Activated CD4-positive, CD25-positive, alpha-beta regulatory T cell treated with anti-CD3 and anti-CD28 coated beads, Interleukin-2, amount 50 U/mL, for 72 hours (primary cell): ENCODE data around the gene PRKCI.
"Not testable (repeated sequence)": the region's sequence is repeated elsewhere in the genome, so short reads cannot be mapped to it uniquely, and the experiment has no call there.

Experiments used
- DNase-seq: peaks from one replicate; pipeline ENCODE4 v3.0.0; 2021

The PRKCI gene

DNA sequence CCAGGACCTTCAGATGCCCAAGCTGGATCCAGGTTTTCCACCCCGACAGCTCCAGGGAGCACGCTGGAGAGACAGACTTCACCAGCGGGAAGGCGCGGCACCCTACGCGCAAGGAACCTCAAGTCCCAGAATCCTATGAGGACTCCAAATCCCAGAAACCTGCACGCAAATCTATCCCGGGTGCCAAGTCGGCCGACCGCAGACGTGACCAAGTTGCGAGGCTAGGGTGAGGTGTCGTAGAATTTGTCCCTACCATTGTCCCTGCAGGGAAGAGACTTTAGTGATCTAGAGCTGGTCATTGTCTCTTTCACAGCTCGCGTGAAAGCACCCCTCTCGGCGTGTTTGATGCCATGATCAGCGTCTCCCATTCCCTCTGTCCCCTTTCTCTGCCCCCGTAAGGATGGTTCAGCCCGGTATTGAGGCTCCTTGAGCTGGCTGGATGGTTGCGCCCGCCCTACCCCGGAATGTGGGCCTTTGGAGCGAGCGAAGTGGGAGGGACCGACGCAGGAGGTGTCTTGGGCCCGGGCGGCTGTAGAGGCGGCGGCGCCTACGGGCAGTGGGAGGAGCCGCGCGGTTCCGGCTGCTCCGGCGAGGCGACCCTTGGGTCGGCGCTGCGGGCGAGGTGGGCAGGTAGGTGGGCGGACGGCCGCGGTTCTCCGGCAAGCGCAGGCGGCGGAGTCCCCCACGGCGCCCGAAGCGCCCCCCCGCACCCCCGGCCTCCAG lies at the start of gene PRKCI:
TSS of gene PRKCI (plus strand) at position 501 of the 723 bp plus-strand sequence. CDS start 246 bp downstream, outside the sequence.
- DNase-seq: peak; percentile 85

DNA sequence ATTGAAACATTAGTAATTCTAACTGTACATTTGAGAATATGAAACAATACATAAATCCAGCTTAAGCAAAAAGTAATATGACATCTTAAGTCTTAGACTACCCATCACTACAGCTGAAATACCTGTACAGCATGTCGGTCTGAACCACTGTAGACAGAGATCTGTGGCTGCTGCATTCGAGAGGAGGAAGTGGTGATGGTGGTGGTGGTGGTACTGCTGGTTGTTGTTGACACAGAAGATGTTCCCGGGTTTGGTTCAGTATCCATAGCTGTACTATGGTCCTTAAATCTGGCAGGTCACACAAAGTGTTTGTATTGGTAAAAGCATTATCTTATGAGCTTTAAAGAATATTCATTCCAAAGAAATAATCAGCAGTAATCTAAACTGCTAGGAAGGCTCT lies 43.6 kb upstream of the PRKCI start:
- DNase-seq: no peak

DNA sequence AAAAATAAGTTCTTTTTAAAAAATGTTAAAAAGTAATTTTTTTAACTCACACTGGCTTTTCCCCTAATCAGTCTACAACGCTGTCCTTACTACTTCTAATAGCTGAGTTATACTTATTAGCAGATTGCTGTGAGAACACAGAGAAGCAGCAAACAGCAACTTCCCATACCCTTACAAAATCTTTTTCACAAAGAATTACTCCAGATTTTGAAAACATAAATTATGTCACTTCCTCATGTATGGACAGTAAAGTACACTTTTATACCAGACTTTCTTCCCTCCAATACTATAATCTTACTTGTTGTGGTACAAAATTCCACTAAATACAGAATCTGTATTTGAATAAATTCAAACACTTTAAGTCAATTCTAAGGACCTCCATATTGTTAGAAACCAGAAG lies 42.8 kb upstream of the PRKCI start:
- DNase-seq: no peak

DNA sequence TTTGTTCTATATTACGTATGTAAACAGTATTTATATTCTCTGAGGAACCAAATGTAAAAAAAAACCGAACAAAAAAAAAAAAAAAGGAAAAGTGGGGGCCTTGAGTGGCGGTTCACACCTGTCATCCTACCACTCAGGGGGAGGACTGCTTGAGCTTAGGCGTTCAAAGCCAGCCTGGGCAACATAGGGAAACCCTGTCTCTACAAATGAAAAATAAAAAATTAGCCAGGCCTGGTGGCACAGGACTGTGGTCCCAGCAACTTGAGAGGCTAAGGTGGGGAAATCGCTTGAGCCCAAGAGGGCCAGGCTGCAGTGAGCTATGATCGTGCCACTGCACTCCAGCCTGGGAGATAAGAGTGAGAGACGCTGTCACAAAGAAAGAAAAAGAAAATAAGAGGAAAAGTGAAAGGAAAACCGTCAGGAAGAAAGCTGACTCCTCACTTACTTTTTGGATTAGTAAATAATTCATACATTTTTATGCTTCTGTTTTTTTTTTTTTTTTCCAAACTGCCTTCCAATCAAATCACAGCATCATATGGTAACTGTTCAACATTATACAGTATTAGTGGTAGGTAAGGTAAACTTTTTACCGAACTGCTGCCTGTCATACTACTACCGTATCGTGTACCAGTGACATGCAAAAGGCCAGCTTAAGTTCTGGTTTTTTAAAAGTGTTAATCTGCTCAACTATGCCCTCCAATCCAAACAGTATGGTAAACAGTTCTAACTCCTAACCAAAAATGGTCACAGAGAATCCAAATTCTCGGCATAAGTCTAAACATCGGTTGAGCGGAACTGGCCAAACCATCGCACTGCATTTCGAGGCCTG lies 41.9 kb upstream of the PRKCI start:
- no peak for DNase-seq

DNA sequence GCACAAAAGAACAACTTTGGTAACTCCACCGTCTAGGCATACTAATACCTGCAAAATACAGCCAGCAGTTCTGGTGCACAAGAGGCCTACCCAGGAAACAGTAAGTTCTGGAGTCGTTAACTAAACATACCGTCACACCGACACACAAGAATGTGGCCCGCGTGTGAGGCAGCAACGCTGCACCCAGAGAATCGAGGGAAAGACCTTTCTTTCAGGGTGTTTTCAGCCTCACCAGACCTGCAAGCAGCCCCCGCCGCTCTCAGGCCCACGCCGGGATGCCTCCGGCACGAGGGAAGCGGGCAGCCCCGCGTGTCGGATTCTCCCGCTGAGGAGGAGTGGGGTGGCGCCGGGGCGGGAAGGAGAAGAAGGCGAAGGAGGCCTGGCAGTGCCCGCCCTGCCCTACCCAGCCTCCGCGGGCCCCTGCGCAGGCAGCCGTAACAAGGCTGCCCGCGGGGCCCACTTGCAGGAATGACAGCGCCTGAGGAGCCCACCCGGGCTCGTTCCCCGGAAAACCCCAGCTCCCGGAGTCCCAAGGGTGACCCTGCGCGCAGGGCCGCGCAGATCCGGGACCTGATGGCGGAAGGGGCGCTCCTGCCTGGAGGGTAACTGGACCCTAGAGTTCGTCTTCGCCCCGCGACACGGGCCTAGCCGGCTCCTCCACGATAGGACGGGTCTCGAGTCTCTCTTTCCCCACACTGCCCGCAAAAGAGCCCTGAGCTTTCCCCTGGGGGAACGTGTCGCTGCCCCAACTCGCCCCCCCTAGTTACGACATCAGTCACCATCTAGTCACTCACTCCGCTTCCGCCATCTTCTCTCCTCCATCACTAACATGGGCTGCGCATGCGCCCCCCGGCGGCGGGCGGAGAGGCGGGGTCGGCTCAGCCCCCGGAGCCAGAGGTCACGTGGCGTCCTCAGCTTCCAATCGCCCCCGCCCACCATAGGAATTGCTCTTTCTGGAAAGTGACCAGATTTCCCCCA lies 41.0 kb upstream of the PRKCI start, which contains the start of gene PHC3:
TSS of gene PHC3 (minus strand) at position 826 of the 978 bp plus-strand sequence. CDS start at position 808, 18 bp downstream.
- peak; percentile 93 for DNase-seq

DNA sequence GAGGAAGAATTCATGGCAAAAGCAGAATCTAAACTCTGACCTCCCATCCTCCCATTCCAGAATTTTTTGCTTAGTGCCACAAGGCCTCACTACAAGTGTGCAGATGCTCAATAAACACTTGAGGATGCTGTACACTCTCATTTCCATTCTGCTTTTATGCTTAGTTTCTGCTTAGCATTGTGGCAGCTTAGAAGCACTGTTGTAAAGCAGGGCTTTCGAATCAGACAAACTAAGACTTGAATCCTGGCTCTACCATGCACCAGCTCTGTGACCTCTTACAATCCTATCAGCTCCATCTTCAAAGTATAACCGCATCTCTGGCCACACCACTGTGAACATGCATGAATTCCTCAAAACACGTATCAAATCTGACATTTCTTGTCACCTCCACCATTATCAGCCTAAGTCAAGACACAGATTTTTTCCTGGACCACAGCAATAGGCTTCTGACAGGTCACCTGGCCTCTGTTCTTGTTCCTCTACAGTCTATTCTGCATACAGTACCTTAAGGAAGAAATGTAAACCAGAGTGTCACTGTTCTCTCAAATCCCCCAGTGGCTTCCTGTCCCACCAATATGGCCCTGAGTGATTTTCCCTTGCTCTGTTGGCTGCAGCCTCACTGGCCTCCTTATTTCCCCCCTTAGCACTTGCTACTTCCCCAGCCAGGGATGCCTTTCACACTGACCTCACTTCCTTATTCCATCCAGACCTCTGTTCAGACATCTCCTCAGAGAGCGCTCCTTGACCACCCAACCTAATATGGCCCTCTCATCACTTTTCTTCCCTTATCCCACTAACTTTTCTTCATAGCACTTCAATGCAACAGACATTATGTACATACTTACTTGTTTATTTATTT lies 32.6 kb upstream of the PRKCI start:
- no peak for DNase-seq

DNA sequence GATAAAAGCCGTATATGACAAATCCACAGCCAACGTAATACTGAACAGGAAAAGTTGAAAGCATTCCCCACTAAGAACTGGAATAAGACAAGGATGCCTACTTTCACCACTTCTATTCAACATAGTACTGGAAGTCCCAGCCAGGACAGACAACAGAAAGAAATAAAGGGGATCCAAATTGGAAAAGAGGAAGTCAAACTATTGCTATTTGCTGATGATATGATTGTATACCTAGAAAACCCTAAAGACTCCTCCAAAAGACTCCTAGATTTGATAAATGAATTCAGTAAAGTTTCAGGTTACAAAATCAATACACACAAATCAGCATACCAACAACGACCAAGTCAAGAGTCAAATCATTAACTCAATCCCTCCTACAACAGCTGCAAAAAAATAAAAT lies 26.5 kb upstream of the PRKCI start:
- DNase-seq: not testable (repeated sequence)

DNA sequence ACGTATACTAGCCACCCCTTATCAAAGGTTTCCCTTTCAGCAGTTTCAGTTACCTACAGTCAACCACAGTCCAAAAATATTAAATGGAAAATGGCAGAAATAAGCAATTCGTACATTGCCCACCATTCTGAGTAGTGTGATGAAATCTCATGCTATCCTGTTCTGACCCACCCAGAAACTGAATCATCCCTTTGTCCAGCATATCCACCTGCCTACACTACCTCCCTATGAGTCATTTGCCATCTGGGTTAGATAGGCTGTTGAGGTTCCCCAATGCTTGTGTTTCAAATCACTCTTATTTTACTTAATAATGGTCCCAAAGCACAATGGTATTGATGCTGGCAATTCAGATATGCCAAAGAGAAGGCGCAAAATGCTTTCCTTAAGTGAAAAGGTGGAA lies 25.4 kb upstream of the PRKCI start:
- DNase-seq: no peak

DNA sequence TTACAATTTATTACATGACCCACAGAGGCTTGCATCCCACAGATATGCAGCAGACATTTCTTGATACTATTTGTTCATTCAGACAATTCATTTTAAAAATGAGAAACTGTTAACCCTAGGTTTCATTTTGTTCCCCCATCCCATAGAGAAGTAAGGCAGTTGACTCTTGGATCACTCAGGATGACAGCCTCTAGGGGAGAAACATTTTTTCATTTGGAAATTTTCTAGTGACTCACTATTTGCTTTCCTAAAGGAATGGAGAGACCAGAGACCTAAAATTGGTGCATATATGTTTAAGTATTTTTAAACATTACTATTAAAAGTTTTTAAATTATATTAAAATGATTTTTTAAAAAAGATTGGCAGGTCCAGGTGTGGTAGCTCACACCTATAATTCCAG lies 21.2 kb upstream of the PRKCI start:
- DNase-seq: no peak

DNA sequence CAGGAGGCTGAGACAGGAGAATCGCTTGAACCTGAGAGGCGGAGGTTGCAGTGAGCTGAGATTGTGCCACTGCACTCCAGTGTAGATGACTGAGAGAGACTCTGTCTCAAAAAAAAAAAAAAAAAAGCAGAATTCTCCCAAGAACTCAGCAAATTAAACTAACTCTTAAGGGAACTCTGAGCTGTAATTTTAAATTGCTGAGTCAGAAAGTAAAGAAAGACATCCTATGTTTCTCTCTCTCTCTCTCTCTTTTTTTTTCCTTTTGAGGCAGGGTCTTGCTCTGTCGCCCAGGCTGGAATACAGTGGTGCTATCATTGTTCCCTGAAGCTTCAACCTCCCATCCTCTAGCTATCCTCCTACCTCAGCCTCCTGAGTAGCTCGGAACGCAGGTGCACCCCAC lies 20.7 kb upstream of the PRKCI start:
- DNase-seq: no peak

DNA sequence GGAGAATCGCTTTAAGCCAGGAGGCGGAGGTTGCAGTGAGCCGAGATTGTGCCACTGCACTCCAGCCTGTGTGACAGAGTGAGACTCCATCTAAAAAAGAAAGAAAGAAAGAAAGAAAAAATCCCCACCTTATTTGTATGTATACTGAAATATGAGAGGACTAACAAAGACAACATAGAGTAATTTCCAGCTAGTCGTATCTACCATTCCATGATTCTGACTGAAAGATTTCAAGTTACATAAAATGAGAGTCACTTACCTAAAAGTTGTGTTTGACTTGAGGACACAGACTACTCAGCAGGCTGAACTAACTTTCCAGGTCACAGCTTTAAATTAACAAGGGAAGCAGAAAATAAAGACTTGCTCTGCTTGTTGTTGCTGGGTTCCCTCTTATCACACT lies 18.8 kb upstream of the PRKCI start:
- DNase-seq: no peak

DNA sequence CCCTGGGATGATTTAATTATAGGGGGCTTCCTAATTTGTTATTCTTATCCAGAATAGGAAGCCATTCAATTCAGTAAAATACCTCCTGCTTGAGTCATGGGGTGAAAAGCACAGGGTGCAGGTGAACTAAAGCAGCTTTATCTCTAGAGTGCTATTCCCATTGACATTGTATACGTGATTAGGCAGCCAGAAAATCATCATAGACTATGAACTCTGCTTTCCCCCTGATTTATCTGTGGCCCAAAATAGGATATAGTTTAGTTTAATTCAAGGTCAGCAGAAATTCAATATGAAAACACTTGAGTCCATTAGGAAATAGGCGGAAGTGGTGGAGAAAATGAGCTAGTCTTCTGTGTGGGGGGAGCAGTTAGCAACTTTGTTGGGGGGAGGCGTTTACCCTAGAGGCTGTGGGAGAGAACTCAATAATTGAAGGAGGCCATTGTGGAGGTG lies 18.2 kb upstream of the PRKCI start:
- no peak for DNase-seq

DNA sequence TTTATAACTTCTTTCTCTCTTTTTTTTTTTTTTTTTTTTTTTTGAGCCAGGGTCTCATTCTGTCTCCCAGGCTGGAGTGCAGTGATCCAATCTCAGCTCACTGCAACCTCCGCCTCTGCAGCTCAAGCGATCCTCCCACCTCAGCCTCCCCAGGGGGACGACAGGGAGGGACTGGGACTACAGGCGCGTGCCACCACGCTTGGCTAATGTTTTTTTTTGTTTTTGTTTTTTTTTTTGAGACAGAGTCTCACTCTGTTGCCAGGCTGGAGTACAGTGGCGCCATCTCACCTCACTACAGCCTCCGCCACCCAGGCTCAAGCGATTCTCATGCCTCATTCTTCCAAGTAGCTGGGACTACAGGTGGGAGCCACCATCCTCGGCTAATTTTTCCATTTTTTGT lies 17.7 kb upstream of the PRKCI start:
- no peak for DNase-seq

DNA sequence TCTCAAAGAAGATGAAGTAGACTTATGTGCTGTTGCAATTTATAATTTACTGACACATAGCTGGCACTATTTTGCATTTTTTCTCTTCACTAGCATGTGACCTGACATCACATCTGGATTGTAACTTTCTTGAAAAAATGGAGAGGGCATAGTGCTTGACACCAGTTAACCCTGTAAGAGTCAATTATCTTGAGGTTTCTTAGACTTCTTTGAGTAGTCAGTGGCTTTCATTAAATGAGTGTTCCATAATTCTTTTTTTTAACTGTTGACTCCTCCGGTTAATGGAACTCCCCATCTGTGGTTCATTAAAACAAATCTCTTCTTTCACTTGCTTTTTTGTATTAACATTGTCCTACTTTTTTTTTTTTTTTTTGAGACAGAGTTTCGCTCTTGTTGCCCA lies 16.9 kb upstream of the PRKCI start:
- DNase-seq: no peak

DNA sequence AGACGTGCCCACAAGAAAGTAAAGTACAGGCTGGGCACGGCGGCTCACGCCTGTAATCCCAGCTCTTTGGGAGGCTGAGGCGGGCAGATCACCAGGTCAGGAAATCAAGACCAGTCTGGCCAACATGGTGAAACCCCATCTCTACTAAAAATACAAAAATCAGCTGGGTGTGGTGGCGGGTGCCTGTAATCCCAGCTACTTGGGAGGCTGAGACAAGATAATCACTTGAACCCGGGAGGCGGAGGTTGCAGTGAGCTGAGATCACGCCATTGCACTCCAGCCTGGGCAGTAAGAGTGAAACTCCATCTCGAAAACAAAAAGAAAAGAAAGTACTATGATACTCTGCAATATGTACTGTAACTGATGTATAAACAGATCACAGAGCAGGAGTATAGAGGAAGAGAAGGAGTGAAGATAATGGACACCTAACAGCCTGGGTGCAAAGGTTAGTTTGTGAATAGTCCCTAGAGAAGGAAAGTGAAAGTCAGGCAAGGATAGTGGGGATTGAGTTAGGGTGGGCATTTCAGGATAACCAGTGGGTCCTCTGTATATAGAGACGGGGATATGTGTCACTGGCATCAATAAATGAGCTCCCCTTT lies 16.0 kb upstream of the PRKCI start:
- DNase-seq: not testable (repeated sequence)

DNA sequence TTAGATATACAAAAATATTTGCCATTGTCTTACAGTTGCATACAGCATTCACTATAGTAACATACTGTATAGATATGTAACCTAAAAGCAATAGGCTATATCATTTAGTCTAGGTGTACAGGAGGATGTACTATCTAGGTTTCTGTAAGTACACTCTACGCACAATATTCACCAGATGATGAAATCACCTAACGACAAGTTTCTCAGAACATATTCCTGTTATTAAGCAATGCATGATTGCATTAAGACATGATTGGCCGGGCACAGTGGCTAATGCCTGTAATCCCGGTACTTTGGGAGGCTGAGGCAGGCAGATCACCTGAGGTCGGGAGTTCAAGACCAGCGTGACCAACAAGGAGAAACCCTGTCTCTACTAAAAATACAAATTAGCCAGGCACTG lies 14.5 kb upstream of the PRKCI start:
- no peak for DNase-seq

DNA sequence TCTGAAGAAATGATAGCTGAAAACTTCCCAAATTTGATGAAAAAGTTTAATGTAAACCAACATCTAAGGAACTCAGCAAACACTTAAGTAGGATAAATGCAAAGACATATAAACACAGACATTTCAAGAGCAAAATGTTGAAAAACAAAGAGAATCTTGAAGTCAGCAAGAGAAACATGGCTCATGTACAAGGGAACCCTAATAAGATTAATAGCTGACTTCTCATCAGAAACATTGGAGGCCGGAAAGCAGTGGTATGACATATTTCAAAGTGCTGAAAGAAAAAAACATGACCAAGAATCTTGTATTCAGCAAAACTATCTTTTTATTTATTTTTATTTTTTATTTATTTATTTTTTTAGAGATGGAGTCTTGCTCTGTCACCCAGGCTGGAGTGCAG lies 10.6 kb upstream of the PRKCI start:
- no peak for DNase-seq

DNA sequence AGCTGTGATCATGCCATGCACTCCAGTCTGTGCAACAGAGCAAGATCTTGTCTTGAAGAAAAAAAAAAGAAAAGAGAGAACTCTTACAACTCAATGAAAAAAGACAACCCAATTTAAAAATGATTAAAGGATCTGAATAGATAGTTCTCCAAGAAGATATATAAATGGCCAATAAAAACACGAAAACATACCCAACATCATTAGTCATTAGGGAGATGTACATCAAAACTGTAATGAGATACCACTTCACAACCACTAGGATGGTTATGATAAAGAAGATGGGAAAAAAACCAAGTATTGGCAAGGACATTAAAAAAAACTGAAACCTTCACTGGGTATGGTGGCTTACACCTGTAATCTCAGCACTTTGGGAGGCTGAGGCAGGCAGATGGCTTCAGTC lies 2.4 kb upstream of the PRKCI start:
- no peak for DNase-seq

DNA sequence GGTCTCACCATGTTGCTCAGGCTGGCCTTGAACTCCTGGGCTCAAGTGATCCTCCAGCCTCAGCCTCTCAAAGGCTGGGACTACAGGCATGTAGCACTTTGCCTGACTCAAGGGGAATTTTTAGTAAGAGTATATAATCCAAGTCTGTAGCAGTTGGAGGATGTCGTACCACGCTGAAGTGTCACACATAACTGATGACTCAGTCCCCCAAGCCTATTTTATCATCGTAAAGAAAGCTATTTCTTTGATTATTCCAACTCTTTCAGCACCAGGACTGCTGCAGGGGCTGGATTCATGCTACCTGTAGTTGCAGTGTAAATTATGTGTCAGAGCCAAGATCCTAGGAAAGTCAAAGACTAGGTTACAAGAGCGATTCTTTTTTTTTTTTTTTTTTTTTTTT lies 1.4 kb upstream of the PRKCI start:
- no peak for DNase-seq

DNA sequence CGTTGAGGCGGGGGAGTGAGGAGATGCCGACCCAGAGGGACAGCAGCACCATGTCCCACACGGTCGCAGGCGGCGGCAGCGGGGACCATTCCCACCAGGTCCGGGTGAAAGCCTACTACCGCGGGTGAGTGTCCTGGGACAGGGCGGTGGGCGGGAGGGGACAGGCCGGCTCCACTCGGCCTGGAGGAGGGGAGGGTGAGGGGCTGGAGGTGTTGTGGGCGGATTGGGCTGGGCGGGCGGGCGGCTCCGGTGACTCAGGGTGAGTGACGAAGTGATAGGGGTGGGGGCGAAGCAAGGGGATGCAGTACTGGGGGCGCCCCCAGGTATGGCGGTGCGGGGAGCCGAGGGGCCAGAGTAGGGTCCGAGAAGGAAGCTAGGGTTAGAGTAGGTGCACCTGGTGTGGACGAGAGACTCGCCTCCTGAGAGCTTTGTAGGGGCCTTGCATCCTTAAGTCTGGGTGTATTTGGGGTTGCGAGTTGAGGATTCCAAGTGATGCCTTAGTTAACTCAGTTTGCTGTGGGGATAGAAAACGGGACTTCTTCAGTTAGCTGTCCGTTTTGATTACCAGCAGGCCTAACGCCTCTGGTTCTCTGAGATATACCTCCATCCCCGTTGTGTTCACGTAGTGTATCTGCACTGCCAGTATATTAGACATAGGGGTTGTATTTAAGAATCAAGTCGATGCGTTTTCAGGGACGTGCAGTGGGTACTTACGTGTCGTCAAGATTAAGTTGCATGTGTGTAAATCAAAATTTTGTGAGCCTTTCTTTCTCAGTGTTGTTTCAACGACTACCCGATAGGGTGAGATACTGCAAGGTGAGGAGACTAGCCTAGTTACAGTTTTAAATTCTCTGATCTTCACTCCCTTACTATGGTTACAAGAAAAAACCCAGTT lies 670 bp downstream of the PRKCI start:
- peak; percentile 47 for DNase-seq
